Iris pigment epithelial cell (primary cell): Measurements from ENCODE around the gene YIPF5.

Experiments used
- DNase-seq: peaks from one replicate; pipeline ENCODE4 v3.0.0-alpha.2; 2011; ENCODE audit warnings: low read depth

The YIPF5 gene

DNA sequence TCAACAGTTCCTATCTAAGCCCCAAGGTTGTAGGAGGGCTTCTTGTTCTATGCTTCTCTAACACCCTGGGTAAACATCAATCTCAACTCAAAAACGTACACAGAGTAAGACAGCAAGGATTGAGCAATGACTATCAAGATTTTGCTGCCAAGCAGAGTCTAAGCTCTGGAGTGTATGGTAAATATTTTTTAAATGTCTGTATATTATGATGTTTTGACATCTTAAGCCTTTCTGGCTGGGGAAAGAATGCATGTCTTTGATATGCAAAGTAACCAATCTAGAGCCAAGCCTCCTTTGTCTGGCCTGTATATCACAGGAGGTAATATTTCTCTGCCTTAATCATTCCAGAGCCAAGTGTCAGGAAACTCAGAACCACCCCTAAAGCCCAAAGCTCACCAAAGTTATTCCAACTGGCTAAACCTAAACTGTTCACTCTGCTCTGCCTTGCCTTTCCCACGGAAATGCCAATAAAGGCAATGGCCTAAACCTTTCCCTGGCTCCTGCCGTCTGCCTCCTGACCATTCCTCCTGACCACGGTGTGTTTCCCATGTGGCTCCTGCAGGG, 45.2 kb downstream of the YIPF5 start:
- DNase-seq = peak; percentile 91

DNA sequence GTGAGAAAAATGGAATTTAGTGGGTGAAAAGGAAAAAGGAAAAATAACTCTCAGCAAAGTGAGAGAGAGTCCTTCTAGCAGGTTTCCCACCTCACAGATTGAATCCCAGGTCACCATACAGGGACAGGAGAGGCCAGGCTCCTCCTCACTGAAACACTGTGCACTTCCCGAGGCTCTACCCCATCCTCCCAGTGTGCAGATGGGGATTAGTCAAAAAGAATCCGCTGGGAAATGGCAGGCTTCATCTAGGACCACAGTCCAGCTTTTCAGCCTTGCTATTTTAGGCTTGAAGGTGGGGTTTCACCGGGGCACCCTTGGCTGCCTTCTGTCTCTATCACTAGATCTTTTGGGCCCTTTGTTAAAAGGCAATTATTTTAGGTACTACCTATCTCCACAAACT, 47.8 kb downstream of the YIPF5 start:
- no peak for DNase-seq

DNA sequence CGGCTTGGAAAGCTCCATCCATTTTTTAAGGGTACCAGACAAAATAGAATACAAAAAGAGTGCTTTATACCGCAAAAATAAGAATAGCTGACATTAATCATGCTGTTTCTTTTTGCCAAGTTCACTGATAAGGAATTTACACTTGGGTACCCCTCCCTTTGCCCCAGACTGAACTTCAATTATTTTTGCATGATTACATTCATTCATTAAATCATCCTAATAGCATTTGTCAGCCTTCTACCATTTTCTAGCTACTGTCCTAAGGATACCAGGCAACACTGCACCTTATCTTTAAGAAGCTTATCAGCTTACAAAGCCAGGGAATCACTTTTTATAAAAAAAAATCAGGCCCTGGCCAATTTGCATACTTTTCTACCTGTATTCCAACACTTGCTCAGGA, 48.4 kb downstream of the YIPF5 start:
- no peak for DNase-seq

DNA sequence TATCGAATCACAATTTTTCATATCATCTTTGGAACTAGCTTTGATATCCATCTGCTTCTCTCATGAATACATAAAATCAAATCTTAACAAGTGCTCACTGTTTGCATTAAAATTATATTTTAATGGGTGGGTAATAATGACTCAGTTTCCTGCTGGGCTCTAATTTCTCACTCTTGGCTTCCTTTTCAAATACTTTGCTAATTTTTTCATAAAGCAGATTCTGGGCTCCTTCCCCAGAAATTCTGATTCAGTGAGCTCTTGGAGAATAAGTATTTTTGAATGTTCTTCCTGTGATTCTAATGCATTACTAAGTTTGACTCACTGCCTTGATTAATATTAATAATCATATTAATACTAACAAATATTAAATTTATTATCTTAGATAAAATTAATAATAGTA, 48.9 kb downstream of the YIPF5 start:
- peak; percentile 62 for DNase-seq

DNA sequence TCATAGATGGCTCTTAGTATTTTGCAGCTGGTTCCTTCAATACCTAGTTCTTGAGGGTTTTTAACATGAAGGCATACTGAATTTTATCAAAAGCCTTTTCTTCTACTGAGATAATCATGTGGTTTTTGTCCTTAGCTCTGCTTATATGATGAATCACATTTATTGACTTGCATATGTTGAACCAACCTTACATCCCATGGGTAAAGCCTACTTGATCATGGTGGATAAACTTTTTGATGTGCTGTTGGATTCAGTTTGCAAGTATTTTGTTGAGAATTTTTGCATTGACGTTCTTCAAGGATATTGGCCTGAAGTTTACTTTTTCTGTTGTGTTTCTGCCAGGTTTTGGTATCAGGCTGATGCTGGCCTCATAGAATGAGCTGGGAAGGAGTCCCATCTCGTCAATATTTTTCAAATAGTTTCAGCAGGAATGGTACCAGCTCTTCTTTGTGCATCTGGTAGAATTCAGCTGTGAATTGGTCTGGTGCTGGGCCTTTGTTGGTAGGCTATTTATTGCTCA, 49.7 kb downstream of the YIPF5 start:
- DNase-seq = no peak

DNA sequence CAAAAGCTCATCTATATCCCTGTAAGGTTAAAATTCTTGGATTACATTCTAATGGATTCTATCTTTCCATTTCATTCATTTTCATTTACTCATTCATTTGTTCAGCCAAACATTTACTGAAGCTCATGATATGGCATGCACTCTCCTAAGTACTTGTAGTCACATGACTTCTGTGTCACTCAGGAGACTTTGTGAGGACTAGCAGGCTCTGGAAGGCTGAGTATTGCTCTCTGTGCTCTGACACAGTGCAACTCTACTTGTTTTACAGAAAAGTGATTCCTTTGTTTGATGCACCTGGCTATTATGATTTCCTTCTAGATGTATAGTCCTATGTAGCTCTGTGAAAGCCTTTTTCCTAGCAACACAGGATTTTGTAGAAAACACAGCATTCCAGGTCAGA, 53.0 kb downstream of the YIPF5 start:
- no peak for DNase-seq

DNA sequence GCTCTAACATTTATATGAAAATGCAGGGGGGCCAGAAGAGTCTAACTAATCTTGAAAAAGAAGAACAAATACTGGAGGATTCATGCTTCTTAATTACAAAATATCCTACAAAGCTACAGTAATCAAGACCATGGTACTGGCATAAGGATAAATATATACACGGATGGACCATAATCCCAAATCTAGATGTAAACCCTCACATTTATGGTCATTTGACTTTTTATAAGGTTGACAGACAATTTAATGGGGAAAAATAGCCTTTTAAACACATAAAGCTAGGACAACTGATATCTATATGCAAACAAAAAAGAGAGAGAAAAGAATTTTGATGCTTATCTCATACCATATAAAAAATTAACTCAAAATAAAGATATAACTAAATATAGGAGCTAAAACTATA, 55.9 kb downstream of the YIPF5 start:
- DNase-seq = no peak
